ENCODE data around the gene PCBP3.

Gene PCBP3

DNA sequence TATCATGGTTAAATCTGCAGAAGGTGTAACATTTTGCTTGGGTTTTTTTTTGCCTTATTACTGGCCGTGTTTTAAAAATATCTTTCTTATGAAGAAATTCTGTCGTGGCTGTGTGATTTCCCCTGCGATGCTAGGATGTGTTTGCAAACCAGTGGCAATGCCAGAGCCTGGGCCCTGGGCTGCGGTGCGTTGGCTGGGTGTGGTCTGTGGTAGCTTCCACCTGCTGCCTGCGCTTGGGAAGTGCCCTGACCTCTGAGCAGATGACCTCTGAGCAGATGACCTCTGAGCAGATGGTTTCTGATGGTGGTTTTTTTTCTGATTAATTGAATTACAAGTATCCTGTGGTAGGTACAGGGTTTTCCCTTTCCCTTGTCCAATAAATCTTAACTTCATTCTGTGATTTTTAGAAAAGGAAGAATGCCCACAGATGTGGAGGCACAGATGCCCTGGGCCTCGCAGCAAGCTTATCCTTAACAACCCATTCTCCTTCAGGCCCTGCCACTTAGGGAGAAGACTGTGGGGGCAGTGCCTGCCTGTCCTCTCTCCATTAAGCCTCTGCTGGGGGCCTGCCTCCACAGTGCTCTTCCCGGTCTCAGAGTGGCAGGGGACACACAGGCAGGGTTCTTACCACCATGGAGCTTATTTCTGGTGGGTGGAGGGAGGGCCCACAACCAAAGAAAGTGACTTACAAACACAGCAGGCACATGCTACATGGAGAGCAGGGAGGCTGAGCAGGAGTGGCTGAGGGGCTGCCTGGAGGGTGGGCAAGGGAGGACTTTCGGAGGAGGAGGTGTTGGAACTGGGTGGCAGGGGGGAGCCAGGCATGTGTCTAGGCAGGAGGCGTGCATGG, 81.7 kb downstream of the PCBP3 start:
- DNase-seq (ENCODE audit: low spot score) = no peak

DNA sequence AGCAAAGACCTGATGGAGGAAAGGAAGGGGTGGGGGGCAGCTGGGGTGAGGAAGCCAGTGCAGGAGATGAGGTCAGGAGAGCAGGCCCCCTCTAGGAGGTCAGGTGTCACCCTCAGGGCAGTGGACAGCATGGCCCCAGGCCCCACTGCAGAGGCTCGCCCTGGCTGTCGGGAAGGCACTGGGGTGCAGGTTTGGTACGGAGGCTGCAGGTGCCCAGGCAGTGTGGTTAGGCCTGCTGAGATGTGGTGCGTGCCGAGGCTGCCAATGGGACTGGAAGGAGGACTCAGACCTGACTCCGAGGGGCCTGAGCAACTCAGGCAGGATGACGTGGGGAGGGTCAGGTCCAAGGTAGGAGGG, 82.3 kb downstream of the PCBP3 start:
- no peak for DNase-seq (ENCODE audit: low spot score)

DNA sequence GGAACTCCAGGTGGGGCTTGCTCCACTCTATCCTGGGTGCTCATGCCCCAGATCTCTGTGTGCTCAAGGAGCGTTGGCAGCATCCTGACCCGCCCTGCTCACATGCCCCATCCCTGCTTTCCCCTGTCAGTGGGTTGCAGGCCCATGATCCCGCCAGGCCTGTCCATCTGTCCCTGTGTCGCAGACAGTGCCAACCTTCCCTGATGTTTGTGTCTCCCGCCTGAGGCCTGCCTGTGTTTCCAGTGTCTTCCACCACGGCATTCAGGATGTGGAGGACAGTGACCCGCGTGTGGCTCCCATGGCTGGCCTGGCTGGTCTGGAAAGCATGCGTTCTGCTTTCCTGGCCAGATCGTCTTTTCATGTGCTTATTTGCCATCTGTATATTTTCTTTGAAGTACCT, 82.9 kb downstream of the PCBP3 start:
- DNase-seq (ENCODE audit: low spot score) = no peak

DNA sequence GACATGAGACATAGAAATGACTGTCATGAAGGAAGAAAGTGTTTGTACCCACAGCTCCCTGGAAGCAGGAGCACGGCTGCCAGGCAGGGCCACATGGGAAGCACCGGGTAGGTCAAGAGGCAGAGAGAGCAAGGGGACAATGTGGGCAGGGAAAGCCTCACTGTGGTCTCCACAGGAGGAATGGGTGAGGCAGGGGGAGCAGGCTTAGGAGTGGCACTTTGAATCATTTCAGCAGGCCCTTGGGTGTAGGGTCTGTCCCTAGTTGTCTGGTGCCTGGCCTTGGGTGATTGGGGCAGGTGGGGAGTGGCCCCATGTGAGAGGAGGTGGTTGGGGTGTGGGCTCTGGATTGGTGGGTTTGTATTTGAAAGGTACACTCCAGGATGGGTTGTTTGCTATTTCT, 83.9 kb downstream of the PCBP3 start:
- DNase-seq (ENCODE audit: low spot score) = no peak

DNA sequence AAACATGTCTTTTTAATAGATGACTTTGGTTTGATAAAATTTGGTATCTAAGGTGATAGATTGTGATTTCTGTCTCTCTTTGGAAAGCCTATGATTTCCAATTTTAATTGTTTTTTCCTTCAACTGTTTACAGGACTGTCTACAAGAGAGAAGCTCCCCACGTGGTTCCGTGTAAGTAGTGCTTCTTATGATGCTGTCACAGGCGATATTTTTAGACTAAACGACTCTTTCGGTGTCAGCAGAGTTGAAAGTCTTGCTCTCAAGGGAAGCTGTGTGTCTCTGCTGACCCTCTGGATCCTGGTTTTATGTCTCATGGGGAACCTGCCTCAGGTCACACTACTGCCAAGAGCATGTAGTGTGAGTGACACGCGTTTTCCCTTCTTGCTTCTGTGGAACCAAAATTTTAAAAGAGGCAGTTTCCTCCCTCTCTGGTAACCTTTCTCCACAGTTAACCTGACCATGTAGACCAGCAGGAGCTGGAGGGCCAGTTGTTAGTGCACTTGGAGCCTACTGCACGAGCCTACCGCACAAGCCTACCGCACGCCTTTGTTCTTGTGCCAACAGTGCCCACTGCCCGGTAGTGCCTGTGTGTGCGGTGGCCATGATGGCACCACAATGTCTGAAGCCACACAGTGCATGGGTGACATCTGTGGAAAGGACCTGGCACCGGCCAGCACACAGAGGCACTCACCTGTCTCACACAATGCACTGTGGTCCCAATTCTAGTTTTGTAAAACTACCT, 91.9 kb downstream of the PCBP3 start:
- no peak for DNase-seq (ENCODE audit: low spot score)

DNA sequence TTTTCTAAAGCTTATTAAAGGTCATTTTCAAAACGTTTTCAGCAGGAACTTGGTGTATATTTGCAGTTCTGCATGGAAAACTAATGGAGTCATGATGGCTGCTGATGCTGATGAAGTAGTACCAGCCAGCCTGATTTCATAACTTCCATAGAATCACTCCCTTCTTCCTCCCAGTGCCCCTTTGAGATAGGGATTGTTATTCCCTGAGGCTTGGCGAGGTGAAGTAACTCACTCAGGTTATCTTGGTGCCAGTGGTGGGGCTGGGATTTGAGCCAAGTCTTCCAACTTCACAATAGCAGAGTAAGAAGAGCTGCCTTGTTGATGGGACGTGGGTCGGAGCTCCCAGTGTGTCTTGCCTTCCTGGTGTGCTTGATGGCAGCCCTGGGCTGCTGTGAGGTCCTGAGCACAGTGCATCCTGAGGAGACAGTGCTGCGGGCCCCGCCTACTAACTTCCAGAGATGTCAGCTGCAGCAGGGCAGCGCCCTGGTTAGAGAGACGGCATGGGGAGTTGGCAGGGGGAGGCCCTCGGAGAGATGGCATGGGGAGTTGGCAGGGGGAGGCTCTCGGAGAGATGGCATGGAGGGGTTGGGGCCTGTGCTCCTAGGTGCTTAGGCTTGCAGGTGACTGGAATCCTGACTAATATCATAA, 92.6 kb downstream of the PCBP3 start:
- DNase-seq (ENCODE audit: low spot score) = no peak

DNA sequence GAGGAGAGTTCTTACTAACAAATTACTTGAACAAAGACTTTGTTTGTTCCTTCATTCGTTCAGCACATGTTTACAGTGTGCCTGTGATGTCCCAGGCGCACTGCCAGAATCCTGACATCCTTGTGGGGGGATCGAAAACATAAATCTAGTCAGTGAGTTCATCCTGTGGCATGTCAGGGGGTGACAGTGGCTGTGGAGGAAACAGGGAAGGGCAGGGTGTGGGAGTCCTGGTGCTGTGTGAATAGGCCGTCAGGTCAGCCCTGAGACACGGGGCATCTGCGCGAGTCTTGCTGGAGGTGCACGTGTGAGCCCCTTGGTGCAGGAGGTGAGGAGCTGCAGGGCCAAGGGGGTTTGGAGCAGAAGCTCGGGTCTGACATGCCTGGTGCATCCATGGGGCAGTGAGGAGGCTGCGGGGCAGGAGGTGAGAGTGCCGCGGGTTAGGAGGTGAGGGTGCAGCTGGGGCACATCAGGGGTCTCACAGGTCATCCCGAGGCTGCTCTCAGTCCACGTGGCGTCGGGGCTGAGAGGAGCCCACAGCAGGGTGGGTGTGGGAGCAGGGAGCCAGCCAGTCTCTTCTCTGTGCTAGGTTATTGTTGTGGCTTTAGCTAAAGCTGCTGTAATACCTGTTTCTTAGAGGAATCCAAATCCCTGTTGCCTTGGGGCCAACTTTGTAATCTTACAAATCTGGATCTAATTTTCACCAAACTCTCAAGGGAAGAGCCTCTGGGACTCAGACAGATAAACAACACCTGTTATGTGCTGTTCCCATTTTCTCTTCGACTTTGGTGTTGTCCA, 93.4 kb downstream of the PCBP3 start:
- DNase-seq (ENCODE audit: low spot score) = no peak

DNA sequence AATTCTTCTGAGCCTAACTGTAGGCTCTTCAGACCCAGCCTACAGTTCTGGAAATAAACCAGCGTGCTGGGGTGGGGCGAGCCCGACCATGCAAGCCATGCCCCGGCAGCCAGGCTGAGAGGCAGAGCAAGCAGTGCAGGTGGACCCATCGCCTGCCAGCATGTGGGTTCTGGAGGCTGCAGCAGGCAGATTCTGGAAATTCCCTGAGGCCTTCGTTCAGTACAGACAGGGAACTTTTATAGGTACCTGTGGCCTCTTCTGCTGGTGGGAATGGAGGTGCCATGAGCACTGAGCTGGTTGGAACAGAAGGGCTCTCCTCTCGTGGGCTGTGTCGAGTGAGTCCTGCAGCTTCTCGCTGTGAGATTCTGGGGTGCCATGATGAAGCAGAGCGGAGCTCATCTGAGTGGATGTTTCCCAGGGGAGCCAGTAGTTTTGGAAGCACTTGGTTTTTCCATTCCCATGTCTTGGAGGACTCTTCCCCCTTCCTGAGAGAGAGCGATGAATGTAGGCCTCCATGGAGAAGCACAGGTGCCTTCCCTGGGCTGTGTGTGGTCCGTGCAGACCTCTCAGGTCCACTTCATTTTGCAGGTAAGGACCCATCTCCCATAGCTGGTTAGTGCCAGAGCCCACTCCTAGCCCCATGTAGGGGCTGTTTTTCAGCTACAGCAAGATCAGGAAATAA, 94.1 kb downstream of the PCBP3 start:
- no peak for DNase-seq (ENCODE audit: low spot score)

DNA sequence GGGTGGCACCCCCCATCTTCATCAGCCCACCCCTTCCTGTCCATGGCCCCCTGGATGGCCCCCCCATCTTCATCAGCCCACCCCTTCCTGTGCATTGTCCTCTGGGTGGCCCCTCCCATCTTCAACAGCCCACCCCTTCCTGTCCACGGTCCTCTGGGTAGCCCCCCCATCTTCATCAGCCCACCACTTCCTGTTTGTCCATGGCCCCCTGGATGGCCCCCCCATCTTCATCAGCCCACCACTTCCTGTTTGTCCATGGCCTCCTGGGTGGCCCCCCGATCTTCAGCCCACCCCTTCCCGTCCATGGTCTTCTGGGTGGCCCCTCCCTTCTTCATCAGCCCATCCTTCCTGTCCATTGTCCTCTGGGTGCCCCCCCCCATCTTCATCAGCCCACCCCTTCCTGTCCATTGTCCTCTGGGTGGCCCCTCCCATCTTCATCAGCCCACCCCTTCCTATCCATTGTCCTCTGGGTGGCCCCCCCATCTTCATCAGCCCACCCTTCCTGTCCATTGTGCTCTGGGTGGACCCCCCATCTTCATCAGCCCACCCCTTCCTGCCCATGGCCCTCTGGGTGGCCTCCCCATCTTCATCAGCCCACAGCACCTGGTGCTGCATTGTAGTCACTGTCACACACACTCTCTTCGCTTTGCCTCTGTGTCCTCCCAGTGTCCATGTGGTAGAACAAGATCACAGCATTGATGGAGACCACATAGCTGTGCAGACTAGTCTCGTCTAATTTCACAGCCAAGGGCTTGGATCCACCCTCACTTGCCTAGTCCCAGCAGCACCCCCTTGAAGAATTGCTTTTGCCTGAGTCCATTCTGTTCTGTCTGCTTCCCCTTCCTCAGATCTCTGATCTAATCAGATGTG, 95.9 kb downstream of the PCBP3 start:
- no peak for DNase-seq (ENCODE audit: low spot score)

DNA sequence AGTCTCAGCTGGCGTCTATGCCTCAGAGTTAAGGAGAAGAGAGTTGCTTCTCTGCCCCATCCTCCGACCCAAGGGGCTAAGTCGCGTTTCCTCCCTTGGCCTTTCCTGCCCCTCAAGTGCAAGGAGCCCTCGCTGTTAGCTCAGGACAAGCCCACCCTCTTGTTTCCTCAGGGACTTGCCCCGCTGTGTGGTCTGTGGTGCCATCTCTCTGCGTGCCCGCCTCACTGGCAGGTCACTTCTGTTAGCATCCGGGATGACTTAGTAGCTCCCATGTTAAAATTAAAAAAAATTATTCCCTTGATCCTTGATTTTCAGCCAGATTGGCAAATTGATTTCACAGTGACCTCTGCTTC, 96.5 kb downstream of the PCBP3 start:
- no peak for DNase-seq (ENCODE audit: low spot score)

DNA sequence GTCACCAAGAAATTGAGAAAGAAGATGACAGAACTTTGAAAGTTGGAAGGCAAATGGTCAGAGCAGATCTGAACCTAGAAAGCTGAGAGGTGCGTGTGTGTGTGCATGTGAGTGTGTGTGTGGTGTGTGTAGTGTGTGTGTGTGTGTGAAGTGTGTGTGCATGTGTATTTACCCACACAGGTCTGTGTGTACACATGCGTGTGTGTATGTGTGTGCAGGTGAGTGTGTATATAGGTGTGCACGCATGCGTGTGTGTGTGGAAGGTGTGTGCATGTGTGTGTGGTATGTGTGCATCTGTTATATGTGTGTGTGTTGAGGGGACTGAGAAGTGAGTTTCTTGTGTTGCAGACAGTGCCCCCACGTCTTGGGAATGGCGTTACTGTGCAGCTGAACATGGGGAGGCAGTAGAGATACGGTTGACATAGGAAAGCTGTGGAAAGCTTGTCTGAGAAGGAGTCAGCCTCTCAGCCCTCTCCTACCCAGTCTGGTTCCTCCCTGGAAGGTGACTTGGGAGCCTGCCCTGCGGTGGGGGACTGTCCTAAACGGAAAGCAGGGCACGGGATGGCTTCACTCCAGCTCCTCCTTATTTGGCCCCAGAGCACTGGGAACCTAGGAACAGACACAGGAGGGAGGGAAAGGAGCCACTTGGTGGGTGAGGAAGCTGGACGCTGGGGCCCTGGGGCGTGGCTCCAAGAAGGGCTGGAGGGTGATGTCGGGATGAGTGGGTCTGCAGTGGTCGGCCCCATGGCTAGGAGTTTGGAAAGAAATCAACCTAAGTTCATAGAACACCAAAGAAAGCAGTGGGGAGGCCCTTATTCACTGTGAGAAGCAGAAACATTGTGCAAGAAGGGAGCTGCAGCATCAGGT, 97.2 kb downstream of the PCBP3 start:
- no peak for DNase-seq (ENCODE audit: low spot score)

DNA sequence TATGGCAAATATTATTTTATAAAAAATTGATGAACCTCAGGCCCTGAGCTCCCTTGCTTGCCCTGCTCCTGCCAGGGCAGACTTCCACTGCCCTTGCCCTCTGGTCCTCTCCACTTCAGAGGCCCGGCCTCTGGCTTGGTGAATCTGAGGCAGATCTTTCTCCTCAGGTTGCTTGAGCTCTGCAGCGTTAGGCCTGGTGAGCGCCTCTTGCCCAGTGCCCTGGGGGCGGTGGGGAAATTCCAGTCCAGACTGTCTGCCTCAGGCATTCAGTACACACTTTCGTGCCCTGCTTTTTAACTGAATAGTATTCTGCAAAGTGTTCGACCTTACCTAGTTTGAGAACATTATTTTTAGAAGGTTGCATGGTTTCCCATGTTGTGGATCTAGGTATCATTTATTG, 98.2 kb downstream of the PCBP3 start:
- DNase-seq (ENCODE audit: low spot score) = no peak

DNA sequence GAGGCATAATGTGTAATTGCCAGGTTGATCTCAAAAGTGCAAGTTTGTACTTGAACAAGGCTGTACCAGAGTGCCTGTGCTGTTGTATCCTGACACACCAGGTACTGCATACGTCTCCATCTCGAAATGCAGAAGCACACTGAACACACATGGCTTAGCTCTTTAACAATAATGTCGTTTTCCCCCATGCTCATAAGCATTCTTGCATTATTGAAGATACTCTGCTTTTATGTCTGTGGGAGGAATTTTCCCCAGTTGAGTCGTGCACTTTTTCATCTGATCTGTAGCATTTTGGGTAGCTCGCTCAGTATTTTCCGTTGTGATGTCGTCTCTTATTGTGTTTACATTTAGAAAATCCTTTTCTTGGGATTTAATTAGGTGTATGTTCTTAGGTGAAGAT, 98.7 kb downstream of the PCBP3 start:
- no peak for DNase-seq (ENCODE audit: low spot score)

DNA sequence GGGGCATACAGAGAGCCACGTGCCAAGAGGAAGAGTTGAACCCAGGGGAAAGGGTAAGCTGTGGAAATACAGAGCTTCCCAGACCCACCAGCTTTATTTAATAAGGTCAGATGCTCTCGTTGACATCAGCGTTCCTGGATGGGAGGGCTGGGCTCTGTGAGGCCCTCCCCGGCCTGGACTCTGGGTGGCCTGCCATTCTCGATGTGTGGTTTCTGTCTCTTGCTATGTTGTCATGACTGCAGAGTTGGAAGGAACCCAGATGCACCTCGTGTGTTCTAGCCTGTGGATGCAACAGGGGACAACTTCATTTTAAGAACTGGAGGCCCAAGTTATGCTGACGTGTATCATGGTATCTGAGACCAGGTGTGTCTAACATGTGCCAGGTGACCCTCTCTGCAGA, 101.7 kb downstream of the PCBP3 start:
- DNase-seq (ENCODE audit: low spot score) = no peak

DNA sequence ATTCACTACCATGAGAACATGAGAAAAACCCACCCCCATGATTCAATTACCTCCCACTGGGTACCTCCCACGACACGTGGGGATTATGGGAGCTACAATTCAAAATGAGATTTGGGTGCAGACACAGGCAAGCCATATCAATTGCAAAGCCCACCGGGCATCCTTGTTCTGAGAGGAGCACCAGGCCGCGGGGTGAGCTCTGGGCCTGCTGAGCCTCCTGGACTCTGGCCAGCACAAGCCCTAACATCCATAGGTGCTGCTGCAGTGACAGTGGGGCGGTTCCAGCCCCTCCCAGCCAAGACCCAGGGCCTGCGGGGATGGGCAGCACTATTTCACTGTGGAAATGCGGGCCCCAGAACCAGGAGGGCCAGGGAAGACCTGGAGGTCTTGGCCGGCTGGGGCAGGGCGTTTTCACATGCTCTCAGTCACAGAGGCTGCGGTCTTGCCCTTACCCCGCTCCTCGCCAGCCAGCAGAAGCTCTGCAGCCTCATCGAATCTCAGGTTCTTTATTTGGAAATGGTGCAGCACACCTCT, 103.8 kb downstream of the PCBP3 start:
- DNase-seq (ENCODE audit: low spot score) = no peak

DNA sequence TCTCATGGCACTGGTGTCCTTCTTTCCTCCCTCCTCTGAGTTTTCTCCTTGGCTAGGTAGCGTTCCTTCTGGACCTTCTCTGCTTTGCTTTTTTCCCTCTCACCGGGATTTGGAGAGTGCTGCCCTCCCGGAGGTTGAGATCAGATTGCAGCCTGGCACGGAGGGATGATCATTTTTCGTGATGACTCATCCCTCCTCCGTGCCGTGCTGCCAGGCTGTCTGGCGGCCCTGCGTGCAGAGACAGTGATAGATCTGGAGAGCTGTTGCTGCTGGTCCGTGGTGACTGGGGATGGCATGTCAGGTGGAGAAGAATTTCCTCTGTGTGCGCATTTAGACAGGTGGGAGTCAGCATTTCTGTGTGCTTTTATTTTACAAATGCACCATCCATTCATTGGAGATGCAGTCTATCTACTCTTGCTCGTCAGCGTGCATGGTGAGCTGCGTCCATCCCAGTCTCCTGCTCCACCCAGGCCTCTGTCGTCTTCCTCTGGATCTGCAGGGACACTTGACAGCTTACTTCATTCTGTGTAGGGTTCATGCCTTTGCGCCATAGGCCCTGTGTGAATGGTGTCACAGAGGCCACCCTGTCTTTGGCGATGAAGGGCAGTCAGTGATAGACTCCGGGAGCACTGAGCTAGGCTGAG, 104.4 kb downstream of the PCBP3 start:
- no peak for DNase-seq (ENCODE audit: low spot score)

DNA sequence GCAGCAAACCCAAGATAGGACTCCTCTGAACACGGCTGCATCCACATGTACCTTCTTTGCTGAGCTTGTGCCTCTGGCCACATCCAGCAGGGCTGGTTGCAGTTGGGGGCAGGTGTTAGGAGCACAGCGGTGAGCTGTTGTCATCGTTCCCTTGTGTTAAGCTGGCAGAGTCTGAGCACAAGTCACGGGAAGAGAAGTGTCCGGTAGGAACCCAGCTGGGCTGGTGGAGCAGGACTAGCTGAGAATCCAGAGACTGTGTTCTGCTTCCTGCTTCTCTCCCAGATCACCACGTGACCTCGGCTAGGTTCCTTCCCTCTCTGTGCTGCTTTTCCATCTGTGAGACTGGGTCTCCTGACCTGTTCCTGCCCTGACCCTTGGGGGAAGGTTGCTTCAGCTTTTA, 105.1 kb downstream of the PCBP3 start:
- no peak for DNase-seq (ENCODE audit: low spot score)

DNA sequence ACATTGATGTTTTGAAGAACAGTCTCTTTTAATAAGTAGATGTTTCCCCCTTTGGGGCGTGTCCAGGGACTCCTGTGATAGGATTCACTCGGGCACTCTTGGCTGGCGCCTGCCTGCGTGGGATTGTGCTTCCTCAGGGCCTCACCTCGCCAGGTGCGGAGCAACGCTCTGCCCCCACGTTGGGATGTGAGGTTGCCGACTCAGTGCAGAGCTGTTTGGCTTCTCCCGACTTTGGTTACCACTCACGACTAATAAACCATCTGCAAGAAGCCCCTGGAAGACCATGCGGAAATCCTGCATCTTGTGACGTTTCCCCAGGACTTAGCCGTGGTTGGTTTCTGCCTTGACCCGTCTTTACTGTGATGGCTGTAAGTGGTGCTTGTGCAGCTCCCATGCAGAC, 106.4 kb downstream of the PCBP3 start:
- no peak for DNase-seq (ENCODE audit: low spot score)

DNA sequence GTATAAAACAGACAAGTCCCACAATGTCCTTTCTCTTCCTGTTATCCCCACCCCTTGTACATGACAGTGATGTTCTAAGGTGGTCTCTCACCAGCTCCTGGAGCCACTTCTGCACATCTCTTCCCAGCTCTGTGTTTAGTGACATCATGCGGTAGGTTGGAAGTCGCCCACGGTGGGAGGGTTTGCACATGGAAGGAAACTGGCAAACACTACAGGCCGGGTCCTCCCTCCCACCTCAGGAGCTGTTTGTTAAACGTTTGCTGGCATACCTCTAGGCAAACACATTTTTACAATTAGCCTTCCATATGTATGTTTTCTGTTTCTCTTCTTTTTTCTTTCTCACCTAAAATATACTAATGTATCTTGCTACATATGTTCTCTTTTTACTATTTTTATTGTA, 107.4 kb downstream of the PCBP3 start:
- no peak for DNase-seq (ENCODE audit: low spot score)
